GM19035 (cell line): ENCODE results near the gene SMOC1.
"Not testable (repeated sequence)": the region's sequence is repeated elsewhere in the genome, so short reads cannot be mapped to it uniquely, and the experiment has no call there.

Source experiments
- ATAC-seq: cut with Tn5 transposase; IDR thresholded peaks from one replicate; pipeline ENCODE4 v1.9.1; 2021; ENCODE audit not compliant: unreplicated experiment

SMOC1 gene

DNA sequence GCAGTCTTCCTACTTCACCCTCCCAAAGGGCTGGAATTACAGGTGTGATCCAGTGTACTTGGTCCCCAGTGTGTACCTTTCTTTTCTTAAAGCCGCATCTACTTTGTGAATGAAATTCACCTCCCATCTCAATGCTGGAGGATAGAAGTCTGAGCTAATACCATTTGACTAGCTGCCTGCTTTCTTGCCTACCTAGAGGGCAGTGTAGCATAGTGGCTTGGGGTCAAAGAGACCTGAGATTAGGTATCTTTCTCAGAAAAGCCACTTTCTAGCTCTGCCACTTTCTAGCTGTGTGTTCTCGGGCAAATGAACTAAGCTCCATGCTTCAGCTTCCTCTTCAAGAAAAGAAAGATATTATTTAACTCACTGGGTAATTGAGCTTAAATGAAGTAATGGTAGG lies 16.9 kb downstream of the SMOC1 start:
- ATAC-seq, result no peak

DNA sequence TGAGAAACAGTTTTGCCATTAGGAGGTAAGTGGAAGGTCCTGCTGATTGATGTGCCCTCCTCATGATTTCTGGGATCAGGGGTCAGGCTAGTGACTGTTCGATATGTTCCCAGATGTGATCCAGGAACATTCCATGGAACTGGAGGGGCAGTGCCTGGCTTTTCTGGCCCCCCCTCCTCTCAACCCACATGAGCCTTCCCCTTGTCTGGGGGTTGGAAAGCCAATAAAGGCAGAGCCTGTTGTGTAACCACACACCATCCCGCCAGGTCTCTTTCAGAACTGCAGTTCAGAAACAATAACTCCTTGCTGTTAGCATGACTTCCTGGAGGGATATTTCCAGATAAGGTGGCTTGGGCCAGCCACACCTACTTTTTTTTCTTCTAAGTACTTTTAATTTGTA lies 17.8 kb downstream of the SMOC1 start:
- ATAC-seq, result no peak

DNA sequence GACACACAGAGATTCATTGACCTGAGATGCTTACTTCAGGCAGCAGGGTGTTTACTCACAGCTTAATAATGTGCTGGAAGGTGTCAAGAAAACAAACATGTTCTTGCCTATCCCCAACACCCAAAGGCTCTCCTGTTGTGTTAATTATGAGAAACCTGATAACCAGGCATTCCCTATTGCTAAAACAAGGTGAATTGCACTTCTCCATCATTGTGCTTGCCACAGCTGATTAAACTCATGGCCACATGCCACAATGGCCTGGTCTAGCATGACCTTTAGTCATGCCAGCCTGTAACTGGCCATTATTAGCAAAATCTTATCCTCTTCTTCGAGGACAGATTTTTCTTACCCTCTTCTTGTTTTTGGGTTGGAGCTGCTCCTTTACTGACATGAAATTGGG lies 21.4 kb downstream of the SMOC1 start:
- ATAC-seq, result no peak

DNA sequence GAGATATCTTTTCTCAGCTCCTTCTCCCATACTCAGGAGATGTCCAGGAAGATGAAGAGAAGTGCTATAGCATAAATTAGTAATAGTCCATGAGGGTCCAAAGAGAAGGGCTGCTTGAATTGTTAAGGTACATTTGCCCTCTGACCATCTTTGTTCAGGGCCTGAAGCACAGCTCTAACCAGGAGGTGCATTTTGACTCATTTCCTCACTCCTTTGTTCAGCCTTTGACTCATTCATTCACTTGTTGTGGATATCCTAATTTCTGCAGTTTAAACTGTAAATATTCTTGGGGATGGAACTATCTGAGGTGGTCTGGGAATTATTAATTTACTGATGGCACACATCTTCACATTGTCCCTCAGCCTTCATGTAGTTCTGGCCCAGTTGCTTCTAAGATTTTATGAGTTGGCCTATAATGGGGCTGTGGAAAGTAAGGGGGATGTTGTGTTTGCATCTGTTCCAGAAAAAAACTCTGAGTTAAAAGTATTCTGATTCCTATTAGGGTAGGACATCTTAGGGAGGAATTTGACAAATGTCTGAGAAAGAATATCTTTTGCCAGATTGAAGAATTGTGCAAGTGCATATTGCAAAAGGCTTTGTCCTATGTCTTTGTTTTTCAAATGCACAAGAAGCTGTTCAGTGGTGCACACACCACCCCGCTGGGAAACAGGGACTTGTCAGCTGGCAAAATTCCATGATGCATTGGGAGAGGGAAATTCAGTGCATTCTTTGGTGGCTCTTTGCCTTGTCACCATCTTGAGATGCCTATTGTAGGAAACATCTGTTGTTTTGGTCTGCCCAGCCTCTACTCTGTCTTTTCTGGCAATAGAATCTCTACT lies 22.1 kb downstream of the SMOC1 start:
- ATAC-seq, result no peak

DNA sequence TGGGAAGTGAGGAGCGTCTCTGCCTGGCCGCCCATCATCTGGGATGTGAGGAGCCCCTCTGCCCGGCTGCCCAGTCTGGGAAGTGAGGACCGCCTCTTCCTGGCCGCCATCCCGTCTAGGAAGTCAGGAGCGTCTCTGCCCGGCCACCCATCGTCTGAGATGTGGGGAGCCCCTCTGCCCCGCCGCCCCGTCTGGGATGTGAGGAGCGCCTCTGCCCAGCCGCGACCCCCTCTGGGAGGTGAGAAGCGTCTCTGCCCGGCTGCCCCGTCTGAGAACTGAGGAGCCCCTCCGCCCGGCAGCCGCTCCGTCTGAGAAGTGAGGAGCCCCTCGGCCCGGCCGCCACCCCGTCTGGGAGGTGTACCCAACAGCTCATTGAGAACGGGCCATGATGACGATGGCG lies 23.8 kb downstream of the SMOC1 start:
- ATAC-seq, result not testable (repeated sequence)

DNA sequence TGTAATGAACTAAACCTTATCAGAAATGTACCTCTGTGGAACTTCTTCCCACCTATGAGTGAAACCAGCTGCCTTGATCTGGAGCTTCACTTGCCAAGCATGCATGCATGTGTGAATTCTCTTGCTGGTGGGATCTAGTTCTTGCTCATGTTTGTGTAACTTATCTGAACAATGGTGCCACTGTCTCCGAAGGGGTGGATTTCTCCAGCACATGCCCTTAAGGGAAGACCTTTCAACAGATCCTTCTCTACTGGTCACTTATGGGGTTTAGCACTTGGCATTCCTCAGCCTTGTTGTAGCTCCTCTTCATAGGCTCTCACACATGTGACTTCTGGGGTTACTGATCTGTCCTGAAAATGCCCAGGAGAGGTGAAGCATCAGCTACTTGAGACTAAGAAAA lies 25.0 kb downstream of the SMOC1 start:
- no peak for ATAC-seq

DNA sequence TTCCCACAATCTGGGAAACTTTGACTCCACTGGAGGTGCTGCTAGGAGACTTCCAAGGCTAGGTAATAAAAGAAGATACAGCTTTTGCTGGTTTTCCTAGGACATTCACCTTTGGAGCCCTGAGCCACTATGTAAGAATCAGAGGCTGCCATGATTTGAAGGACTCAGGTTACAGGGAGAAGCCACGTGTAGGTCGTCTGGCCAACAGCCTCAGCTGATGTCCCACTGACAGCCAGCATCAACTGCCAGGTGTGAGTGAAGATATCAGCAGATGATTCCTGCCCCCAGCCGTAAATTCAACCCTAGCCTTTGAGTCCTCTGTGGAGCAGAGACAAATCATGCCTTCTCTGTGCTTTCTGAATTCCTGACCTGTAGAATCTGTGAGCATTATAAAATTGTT lies 27.0 kb downstream of the SMOC1 start:
- no peak for ATAC-seq

DNA sequence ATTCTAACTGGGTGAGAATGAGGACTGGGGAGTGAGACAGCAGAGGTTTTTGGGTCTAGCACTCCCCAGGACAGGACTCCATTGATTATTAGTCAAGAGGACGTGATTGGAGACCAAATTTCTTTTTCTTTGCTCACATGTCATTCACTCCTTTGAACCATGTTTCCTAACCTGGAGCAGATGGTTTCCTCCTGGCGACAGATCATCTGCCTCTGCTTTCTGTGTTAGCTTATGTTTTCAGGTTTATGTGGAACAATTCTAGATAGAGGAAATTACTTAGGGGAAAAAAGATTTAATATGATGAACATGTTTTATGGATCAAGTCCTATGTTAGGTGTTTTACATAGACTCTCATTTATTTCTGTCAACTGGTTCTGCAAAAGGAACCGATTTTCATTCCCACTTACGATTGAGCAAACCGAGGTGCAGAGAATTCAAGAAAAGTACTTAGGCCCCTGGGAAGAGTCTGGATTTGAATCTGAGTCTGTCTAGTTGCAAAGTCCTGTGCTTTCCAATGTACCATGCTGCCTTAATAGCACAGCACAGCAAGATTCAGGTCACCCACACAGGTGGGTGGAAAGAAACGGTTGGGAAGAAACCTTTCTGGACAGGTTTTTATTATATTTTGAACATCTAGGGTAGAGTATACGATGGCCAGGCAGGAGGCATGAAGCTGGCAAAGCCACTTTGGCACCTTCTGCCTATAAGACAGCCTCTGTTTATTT lies 30.8 kb downstream of the SMOC1 start:
- ATAC-seq, result no peak

DNA sequence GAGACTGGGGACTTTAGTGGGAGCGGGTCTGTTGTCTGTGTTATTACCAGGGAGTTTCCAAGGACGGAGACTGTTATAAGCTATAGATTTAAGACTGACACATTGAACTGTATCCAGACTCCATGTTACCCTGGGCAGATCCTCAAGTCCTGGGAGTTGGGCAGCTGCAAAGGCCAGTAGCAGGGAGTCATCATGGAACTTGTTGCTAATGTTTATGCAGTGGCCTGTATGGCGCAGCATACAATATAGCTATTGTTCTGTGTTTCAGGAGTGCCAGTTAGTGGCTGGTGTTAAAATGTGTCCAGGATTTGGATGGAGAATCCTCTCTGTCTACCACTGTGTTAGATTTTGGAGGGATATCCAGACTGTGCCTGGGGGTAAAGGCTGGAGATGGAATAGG lies 31.7 kb downstream of the SMOC1 start:
- ATAC-seq, result no peak

DNA sequence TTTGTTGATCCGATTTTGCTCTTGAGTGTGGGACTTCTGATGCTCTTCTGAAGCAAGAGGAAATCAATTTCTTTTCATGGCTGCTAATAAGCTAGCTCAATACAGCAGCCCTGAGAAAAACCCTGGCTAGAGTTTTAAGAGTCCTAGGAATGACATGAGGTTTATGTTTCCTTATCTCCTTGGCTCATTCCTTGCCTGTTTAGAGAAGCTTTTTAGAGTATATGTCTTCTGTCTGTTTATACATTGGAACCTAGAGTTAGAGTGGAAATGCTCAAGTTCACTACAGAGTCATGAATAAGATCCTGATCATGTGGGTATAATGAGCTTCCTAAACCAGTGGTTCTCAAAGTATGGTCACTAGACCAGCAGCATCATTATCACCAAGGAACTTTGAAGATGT lies 34.5 kb downstream of the SMOC1 start:
- ATAC-seq, result no peak

DNA sequence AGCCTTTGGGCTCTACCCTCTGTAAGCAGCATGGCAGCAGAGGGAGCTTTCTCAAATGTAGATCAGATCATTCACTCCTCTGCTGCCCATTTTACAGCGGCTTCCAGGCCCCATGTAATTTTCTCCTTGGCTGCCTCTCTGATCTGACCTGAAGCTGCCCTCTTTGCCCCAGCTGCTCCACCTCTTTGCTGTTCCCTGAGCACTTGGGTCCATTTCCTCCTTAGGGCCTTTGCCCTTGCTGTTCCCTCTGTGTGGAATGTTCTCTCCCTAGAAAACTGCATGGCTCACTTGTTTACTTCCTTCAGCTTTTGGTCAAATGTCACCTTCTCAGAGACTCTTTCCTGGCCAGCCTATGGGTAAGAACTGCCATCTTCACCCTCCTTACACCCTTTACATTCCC lies 37.2 kb downstream of the SMOC1 start:
- ATAC-seq, result no peak

DNA sequence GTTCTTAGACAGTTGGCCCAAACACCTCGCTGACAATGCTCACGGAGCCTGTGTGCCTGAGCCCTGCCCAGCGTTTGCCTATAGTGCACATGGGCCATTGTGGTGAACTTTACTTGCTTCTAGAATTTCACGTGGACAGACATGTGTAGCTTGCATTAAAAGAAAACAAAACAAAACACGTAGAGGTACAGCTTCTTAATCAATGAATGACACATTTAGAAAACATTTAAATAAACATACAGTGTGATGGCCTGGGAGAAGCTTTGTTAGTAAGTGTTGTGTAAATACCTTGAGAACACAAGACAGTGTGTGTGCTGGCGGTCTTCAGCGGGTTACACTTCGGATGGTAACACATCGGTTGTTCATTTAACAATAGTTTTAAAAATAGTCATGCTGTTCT lies 38.1 kb downstream of the SMOC1 start:
- no peak for ATAC-seq

DNA sequence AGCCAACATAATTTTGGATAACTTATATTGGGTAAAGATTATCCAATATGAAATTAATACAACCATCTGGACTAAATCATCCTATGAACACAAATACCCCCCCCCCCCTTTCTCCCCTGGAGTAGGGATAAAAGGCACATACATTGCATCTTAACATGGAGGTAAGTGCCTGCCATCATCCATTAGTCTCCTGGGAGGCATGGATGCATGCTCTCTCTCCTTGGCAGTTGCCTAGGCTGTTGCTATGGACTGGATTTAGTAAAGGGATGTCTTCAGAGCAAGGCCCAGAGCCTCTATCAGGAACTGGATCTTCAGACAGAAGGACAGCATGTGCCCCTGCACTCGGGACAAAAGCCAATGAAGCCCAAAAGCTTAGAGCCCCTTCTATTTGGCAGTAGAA lies 40.6 kb downstream of the SMOC1 start:
- ATAC-seq, result no peak

DNA sequence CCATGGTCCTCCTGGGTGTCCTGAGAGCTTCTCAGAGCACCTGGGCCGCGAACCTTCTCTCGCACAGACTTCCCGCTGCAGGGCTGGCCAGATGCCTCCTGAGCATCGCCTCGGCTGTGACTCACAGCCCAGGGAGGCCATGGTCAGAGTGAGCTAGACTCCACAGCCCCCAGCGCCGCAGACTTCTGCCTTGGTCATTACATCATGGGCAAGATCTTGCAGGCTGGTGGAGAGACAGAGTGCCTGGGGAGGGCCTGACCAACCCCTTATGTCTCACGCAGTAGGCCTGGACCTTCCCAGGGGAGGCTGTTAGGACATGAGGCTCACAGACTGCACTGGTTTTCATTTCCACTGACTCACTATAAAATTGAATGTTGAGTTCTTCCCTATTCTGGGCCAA lies 41.8 kb downstream of the SMOC1 start:
- no peak for ATAC-seq

DNA sequence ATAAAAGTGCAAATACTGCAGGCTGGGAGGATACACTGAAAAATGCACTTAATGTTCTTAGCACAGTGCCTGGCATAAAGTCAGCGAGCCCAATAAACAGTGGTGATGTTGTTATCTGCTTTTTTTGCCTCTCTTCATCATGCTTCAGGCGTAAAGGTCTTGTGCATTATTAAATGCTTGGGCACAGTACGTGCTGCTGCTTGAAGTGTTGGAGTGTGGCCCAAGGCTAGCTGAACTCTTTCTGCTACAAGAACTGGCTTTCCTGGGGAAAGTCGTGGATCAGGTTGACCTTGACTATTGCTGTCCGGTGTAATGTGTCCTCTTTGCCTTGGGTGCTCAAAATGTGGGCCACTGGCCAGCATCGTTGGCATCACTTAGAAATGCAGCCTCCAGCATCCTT lies 43.0 kb downstream of the SMOC1 start:
- no peak for ATAC-seq

DNA sequence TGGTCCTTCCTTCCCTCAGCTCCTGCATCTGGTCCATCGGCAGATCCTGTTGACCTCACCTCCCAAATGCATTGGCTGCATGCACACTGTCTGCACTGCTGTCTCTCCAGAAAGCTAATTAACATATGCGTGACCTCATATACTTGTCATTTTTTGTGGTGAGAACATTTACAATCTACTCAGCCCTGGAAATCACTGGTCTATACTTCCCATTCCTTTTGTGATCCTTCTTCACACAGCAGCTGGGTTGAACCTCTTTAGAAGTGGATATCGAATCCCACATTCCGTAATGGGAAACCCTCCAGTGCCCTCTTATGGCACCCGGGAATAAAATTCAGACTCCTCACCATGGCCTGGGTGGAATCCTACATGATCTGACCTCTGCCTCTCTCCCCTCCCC lies 45.0 kb downstream of the SMOC1 start:
- no peak for ATAC-seq

DNA sequence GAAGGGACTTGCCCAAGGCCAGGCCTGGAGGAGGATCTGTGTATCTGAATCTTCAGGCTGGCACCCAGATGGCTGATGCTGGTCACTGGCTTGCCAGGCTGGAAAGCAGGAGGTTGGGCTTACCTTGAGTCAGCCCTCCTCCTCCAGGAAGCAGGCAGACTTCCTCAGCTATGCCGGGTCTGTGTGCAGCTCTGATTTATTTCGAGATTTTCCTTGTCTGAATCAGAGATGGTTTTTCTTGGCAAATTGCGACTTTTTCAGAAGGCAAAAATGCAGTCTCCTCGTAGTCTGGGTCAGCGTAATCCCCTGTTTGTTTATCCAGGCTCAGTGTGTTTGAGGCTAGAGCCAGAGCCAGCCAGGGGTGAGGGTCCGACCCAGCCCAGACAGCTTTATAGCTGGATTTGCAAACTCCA lies 48.9 kb downstream of the SMOC1 start:
- no peak for ATAC-seq

DNA sequence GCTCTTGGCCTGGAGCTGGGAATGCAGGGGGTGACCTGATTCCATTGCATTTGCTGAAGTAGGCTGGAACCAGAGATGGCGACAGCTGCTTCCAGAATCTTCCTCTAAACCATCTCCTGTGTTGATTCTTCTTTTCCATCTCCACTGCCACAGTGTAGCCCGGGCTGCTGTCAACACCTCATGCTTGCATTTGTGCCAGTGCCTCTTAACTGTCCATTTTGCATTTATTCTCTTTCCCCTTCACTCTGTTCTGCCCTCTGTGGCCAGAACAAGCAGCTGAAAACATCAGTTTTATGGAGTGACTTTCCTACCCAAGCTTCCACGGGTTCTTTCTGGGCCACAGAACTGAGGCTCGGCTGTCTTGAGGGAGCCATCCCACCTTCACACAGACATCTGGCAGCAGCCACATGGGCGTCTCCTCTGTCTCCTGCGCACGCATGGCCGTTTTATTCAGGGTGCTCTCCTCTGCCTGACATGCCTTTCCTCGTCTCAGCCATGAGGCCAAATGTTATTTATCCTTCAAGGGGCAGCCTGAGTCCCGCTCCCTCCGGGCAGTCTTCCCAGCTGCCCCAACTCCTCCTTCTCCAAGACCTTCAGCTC lies 51.7 kb downstream of the SMOC1 start:
- ATAC-seq, result no peak

DNA sequence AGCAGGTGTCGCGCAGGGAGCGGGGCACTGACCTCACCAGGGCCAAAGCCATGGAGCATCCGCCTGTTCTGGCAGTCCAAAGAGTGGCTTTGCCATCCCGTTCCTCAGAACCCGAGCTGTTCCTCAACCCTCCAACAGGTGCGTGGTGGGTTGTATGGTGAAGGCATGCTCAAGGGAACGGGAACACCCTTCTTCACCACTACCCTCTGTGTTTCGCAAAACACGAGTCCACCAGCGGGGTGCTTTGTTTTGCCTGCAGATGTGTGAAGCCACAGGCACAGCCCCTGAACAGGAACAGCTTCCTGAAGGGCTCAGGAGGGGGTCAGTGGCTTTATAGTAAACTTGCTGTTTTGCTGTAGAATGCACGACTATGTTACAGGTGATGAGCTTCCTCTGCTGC lies 52.7 kb downstream of the SMOC1 start:
- ATAC-seq, result no peak

DNA sequence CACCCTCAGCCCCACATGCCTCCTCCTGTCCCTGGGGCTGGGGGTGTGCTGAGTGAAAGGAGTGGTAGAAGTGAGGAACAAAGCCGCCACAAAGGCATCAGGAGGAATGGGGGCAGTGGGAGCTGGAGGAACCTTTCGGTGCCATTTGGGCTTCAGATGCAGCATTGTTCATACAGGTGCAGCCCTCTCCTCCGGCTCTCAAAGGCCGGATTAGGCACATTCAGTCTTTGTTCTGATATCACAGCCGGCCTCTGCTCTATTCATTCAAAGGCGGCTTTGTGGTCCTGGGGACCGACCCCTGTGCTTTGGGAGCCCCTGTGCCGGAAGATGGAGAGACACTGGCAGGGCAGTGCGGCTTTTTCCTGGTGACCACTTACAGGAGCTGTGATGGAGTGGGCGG lies 53.2 kb downstream of the SMOC1 start:
- ATAC-seq, result no peak

DNA sequence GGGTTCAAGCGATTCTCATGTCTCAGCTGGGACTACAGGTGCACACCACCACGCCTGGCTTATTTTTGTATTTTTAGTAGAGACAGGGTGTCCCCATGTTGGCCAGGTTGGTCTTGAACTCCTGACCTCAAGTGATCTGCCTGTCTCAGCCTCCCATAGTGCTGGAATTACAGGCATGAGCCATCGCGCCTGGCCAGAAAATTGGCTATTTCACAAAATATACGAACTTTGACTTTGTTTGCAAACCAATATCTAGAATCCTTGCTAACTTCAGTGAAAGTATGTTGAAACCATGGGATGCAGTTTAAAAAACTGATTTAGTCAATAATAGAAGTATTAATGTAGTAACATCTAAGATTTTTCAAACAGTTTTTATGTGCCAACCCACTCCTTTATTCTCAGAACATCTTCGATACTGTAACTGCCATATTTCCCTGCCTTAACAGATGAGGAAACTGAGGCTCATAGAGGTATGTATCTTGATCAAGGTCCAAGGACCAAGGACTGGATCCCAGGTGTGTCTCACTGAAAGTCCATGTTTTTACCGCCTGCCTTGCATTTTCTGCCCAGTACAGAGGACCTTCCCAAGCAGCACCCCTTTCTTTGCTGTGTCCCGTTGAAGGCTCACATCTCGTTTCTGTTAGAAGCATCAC lies 54.5 kb downstream of the SMOC1 start:
- ATAC-seq, result no peak
